ENCODE measurements around the gene CDH2.

Gene CDH2

DNA sequence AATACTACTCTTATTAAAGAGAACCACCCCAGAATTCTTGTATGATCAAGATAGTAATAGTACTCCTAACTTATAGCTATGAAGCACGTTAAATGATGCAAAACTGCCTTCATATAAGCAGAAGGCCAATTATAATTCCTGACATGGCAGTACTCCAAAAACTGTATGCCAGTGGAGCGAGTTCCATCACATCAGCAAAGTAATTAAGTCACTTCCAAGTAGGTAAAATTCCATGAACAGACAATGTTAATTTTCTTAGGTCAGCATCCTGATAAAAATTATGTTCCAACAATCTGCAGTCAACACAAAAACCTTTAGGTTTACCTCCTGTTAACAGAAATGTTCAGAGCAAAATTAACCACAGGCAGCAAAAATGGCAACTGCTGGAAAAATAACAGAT lies 136.7 kb downstream of the CDH2 start:
- Histone ChIP-seq H3K4me1 (ENCODE audit: control insufficient read depth, insufficient read depth, low read length, poor library complexity, severe bottlenecking) (no peaks in the 10 kb centered on the region), H3K9me3 (ENCODE audit: control insufficient read depth, low read length) (no peaks in the 10 kb centered on the region), H3K27me3 (replicated peaks; ENCODE audit: control insufficient read depth, insufficient read depth, low read length, poor library complexity, severe bottlenecking) (no peaks in the 10 kb centered on the region), H3K4me3 (ENCODE audit: insufficient read depth, low read depth, low read length, poor library complexity, severe bottlenecking) (no peak overlapping the region), H3K27ac (ENCODE audit: insufficient read depth, low read length, poor library complexity, severe bottlenecking) (no peak overlapping the region), H3K36me3 (ENCODE audit: control insufficient read depth, insufficient read depth, low read length) (no peaks in the 10 kb centered on the region)
- no peak for DNase-seq

DNA sequence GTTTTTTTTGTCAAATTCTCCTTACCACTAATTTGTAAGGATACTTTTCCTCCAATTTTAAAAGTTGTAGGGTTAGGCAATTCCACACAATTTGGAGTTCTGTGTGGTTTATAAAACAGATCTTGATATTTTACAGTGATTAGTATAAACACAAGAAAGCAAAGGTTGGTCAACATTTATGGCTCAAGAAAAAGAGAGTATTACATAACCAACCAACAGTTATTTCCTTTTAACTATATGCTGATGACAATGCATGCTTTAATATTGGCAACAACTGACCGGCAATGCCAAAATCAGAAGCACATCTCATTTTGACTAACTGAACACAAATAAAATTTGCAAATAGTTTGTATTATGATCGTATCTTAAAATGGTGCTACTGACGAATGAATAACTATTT lies 137.2 kb downstream of the CDH2 start:
- H3K4me3 ChIP-seq (ENCODE audit: insufficient read depth, low read depth, low read length, poor library complexity, severe bottlenecking) = no peak overlapping the region
- H3K27ac ChIP-seq (ENCODE audit: insufficient read depth, low read length, poor library complexity, severe bottlenecking) = no peak overlapping the region
- no peaks in the 10 kb centered on the region for H3K4me1 ChIP-seq (ENCODE audit: control insufficient read depth, insufficient read depth, low read length, poor library complexity, severe bottlenecking)
- H3K27me3 ChIP-seq (replicated peaks; ENCODE audit: control insufficient read depth, insufficient read depth, low read length, poor library complexity, severe bottlenecking) = no peaks in the 10 kb centered on the region
- DNase-seq = no peak
- no peaks in the 10 kb centered on the region for H3K9me3 ChIP-seq (ENCODE audit: control insufficient read depth, low read length)
- no peaks in the 10 kb centered on the region for H3K36me3 ChIP-seq (ENCODE audit: control insufficient read depth, insufficient read depth, low read length)

DNA sequence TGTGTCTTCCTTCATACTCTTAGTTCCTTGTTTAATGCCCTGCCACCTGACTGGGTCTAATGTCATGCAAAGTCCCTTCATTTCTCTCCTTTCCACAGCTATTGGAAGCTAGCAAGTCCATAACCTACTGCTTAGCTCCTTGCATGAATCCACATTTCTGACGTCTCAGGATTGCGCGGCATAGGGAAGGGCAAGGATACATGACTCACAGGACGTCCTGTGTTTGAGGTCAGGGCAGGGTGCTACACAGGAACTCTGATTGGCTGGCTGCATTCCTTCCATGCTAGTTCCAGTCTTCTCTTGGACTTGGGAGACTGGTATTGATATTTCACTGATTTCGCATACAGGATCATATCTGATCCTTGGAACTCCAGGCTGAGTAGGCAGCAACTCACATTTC lies 137.9 kb downstream of the CDH2 start:
- Histone ChIP-seq H3K4me1 (ENCODE audit: control insufficient read depth, insufficient read depth, low read length, poor library complexity, severe bottlenecking) (no peaks in the 10 kb centered on the region), H3K36me3 (ENCODE audit: control insufficient read depth, insufficient read depth, low read length) (no peaks in the 10 kb centered on the region), H3K4me3 (ENCODE audit: insufficient read depth, low read depth, low read length, poor library complexity, severe bottlenecking) (no peak overlapping the region), H3K9me3 (ENCODE audit: control insufficient read depth, low read length) (no peaks in the 10 kb centered on the region), H3K27ac (ENCODE audit: insufficient read depth, low read length, poor library complexity, severe bottlenecking) (no peak overlapping the region), H3K27me3 (replicated peaks; ENCODE audit: control insufficient read depth, insufficient read depth, low read length, poor library complexity, severe bottlenecking) (no peaks in the 10 kb centered on the region)
- no peak for DNase-seq

DNA sequence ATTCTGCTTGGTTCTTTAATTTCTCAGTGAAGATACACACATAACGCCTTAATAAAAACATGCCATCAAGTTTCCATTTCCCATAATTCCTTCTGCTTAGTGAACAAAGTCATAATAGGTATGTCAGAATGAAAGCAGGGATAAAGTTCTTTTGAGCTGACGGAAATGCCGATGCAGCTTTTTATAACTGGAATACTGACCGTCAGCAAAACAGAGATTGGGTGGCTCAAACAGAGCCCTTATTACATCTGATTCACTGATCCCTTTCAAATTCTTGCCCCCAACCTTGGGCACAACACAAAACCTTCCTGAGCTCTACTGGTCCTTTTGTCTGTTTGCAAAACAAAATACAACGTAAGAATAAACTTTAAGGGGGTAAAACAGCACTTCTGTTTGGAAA lies 140.4 kb downstream of the CDH2 start:
- Histone ChIP-seq H3K27me3 (replicated peaks; ENCODE audit: control insufficient read depth, insufficient read depth, low read length, poor library complexity, severe bottlenecking) (no peaks in the 10 kb centered on the region), H3K36me3 (ENCODE audit: control insufficient read depth, insufficient read depth, low read length) (no peaks in the 10 kb centered on the region), H3K4me3 (ENCODE audit: insufficient read depth, low read depth, low read length, poor library complexity, severe bottlenecking) (no peak overlapping the region), H3K27ac (ENCODE audit: insufficient read depth, low read length, poor library complexity, severe bottlenecking) (no peak overlapping the region), H3K9me3 (ENCODE audit: control insufficient read depth, low read length) (no peaks in the 10 kb centered on the region), H3K4me1 (ENCODE audit: control insufficient read depth, insufficient read depth, low read length, poor library complexity, severe bottlenecking) (no peaks in the 10 kb centered on the region)
- no peak for DNase-seq

DNA sequence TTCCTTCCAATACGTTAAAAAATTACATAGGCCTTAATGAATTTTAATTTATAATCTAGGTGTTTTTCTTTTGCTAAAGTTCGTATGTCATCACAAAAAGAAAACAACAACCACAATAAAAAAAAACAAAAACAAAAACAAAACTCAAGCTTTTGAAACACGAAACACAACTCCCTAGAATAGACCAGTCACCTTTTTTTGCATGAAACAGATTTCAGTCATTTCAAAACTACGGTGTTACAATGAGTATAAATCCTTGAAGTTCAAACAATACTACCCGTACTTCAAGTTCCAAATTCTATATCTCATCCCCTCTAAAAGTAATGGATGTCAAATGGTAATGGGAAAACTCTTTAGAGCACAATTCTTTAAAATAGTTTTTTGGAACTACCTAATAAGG lies 142.4 kb downstream of the CDH2 start:
- Histone ChIP-seq H3K4me3 (ENCODE audit: insufficient read depth, low read depth, low read length, poor library complexity, severe bottlenecking) (no peak overlapping the region), H3K9me3 (ENCODE audit: control insufficient read depth, low read length) (no peaks in the 10 kb centered on the region), H3K36me3 (ENCODE audit: control insufficient read depth, insufficient read depth, low read length) (no peaks in the 10 kb centered on the region), H3K4me1 (ENCODE audit: control insufficient read depth, insufficient read depth, low read length, poor library complexity, severe bottlenecking) (no peaks in the 10 kb centered on the region), H3K27ac (ENCODE audit: insufficient read depth, low read length, poor library complexity, severe bottlenecking) (no peak overlapping the region), H3K27me3 (replicated peaks; ENCODE audit: control insufficient read depth, insufficient read depth, low read length, poor library complexity, severe bottlenecking) (no peaks in the 10 kb centered on the region)
- DNase-seq = no peak

DNA sequence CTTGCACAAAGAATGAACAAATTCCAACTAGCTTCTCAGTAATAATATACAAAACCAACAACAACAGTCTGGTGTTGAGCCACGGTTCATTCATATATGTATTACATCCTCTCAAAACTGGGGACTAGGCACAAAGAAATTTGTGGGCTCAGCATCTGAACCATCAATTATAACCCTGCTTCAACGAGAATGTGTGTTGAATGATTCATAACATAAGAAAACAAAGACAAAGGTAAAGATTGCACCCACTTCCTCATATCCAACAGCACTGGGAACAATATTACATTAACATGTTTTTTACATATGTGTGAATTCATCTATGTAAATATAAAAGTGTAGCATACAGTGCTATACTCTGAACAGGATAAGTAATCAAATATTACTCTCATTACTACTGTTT lies 144.8 kb downstream of the CDH2 start:
- Histone ChIP-seq H3K27ac (ENCODE audit: insufficient read depth, low read length, poor library complexity, severe bottlenecking) (no peak overlapping the region), H3K9me3 (ENCODE audit: control insufficient read depth, low read length) (no peaks in the 10 kb centered on the region), H3K4me1 (ENCODE audit: control insufficient read depth, insufficient read depth, low read length, poor library complexity, severe bottlenecking) (no peaks in the 10 kb centered on the region), H3K36me3 (ENCODE audit: control insufficient read depth, insufficient read depth, low read length) (no peaks in the 10 kb centered on the region), H3K4me3 (ENCODE audit: insufficient read depth, low read depth, low read length, poor library complexity, severe bottlenecking) (no peak overlapping the region), H3K27me3 (replicated peaks; ENCODE audit: control insufficient read depth, insufficient read depth, low read length, poor library complexity, severe bottlenecking) (no peaks in the 10 kb centered on the region)
- no peak for DNase-seq

DNA sequence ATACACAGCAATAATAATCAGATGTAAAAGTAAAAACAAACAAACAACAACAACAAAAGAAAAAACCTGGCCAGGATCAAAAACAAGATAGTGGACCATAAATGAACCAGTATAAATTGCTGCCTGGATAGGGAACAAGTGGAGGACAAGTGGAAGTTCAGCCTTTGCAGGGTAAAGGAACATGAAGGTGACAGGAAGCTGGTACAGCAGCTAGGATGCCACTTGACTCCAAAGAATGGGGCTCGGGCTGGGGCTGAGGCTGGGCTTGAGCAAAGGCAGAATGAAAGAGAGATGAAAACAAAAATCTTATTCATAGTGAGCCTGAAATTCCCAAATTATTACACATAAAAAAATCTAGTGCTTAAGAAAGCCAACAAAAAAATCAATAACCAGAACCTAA lies 146.5 kb downstream of the CDH2 start:
- H3K36me3 ChIP-seq (ENCODE audit: control insufficient read depth, insufficient read depth, low read length) = no peaks in the 10 kb centered on the region
- H3K4me1 ChIP-seq (ENCODE audit: control insufficient read depth, insufficient read depth, low read length, poor library complexity, severe bottlenecking) = no peaks in the 10 kb centered on the region
- H3K9me3 ChIP-seq (ENCODE audit: control insufficient read depth, low read length) = no peaks in the 10 kb centered on the region
- no peak for DNase-seq
- no peaks in the 10 kb centered on the region for H3K27me3 ChIP-seq (replicated peaks; ENCODE audit: control insufficient read depth, insufficient read depth, low read length, poor library complexity, severe bottlenecking)
- H3K27ac ChIP-seq (ENCODE audit: insufficient read depth, low read length, poor library complexity, severe bottlenecking) = no peak overlapping the region
- no peak overlapping the region for H3K4me3 ChIP-seq (ENCODE audit: insufficient read depth, low read depth, low read length, poor library complexity, severe bottlenecking)

DNA sequence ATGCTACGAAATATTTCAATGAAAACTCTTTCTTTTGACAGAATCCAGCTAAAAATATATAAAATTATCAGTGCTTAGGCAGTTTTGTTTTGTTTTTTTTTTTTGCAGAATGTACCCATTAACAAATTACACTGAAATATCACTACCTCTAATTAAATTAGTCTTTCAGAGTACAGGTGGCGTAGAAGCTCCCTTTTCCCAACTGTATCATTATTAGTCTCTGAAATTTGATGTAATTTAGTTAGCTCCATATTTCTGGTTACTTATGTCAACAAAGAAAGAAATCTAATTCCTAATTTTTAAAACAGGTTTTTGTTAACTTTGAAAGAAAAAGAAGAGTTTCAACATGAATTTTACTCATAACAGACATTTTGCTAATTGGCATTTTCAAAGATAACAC lies 149.2 kb downstream of the CDH2 start:
- Histone ChIP-seq H3K4me1 (ENCODE audit: control insufficient read depth, insufficient read depth, low read length, poor library complexity, severe bottlenecking) (no peaks in the 10 kb centered on the region), H3K9me3 (ENCODE audit: control insufficient read depth, low read length) (no peaks in the 10 kb centered on the region), H3K36me3 (ENCODE audit: control insufficient read depth, insufficient read depth, low read length) (no peaks in the 10 kb centered on the region), H3K27me3 (replicated peaks; ENCODE audit: control insufficient read depth, insufficient read depth, low read length, poor library complexity, severe bottlenecking) (no peaks in the 10 kb centered on the region), H3K4me3 (ENCODE audit: insufficient read depth, low read depth, low read length, poor library complexity, severe bottlenecking) (no peak overlapping the region), H3K27ac (ENCODE audit: insufficient read depth, low read length, poor library complexity, severe bottlenecking) (no peak overlapping the region)
- no peak for DNase-seq

DNA sequence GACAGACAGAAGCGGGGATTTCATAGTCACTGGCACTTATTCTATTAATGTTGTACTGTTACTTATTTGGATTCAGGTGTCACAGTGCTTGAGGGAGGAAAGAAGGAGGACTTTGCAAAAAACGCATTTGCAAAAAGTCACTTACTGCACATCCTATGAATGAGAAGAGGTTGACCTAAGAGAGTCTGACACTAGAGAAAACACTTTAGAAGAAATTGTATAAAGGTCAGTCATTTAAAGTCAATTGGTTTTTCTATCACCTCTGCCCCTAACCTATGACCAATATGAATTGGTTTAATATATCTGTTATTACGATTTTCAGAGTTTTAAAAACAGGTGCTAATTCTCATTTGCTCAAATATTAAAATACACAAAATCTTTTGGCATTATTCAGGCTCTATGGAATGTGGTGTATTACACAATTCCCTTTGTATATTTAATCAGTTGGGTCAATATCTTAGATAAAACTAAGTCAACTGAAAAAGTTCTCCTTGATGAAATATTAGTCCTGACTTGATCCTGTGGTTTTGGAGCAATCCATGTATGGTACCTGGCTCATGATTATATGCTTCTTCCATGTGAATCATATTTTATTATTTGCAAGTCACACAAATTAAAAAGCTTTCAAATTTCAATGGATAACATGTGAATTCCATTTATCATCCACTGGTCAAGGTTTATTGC lies 157.4 kb downstream of the CDH2 start:
- no peak for DNase-seq
- Histone ChIP-seq H3K9me3 (ENCODE audit: control insufficient read depth, low read length) (no peaks in the 10 kb centered on the region), H3K27ac (ENCODE audit: insufficient read depth, low read length, poor library complexity, severe bottlenecking) (no peak overlapping the region), H3K4me1 (ENCODE audit: control insufficient read depth, insufficient read depth, low read length, poor library complexity, severe bottlenecking) (no peaks in the 10 kb centered on the region), H3K4me3 (ENCODE audit: insufficient read depth, low read depth, low read length, poor library complexity, severe bottlenecking) (no peak overlapping the region), H3K36me3 (ENCODE audit: control insufficient read depth, insufficient read depth, low read length) (no peaks in the 10 kb centered on the region), H3K27me3 (replicated peaks; ENCODE audit: control insufficient read depth, insufficient read depth, low read length, poor library complexity, severe bottlenecking) (no peaks in the 10 kb centered on the region)

DNA sequence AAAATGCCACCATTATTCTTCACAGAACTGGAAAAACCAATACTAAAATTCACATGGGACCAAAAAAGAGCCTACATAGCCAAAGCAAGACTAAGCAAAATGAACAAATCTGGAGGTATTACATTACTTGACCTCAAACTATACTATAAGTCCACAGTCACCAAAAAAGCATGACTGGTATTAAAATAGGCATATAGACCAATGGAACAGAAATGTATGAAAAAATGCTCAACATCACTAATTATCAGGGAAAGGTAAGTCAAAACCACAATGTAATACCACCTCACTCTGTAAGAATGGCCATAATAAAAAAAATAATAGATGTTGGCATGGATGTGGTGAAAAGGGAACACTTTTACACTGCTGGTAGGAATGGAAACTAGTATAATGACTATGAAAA lies 158.6 kb downstream of the CDH2 start:
- Histone ChIP-seq H3K4me1 (ENCODE audit: control insufficient read depth, insufficient read depth, low read length, poor library complexity, severe bottlenecking) (no peaks in the 10 kb centered on the region), H3K9me3 (ENCODE audit: control insufficient read depth, low read length) (no peaks in the 10 kb centered on the region), H3K27ac (ENCODE audit: insufficient read depth, low read length, poor library complexity, severe bottlenecking) (no peak overlapping the region), H3K4me3 (ENCODE audit: insufficient read depth, low read depth, low read length, poor library complexity, severe bottlenecking) (no peak overlapping the region), H3K36me3 (ENCODE audit: control insufficient read depth, insufficient read depth, low read length) (no peaks in the 10 kb centered on the region), H3K27me3 (replicated peaks; ENCODE audit: control insufficient read depth, insufficient read depth, low read length, poor library complexity, severe bottlenecking) (no peaks in the 10 kb centered on the region)
- no peak for DNase-seq
